T-helper 2 cell treated with Interferon-gamma antibody and Interleukin-4, amounts not matched to agents 5 μg/mL and 100 μg/mL, for 36 hours (primary cell): Measurements from ENCODE around the gene PNPLA6.
A peak's percentile ranks its signal among the peaks of the same experiment; 100 is the strongest.

Experiments used
- DNase-seq: peaks from one replicate; pipeline ENCODE4 v3.0.0; 2021; ENCODE audit warnings: low spot score
- H3K27ac Mint-ChIP-seq: one replicate; pipeline ENCODE4 v1.8.0; 2021; ENCODE audit warnings: mild to moderate bottlenecking, mixed read lengths
- H3K27me3 Mint-ChIP-seq: one replicate; pipeline ENCODE4 v1.8.0; 2021; ENCODE audit warnings: low read depth, mixed read lengths
- H3K36me3 Mint-ChIP-seq: one replicate; pipeline ENCODE4 v1.8.0; 2021; ENCODE audit warnings: low read depth, mixed read lengths
- H3K4me1 Mint-ChIP-seq: one replicate; pipeline ENCODE4 v1.8.0; 2021; ENCODE audit warnings: low read depth, mixed read lengths
- H3K4me3 Mint-ChIP-seq: one replicate; pipeline ENCODE4 v1.8.0; 2022; ENCODE audit warnings: mild to moderate bottlenecking, moderate library complexity, mixed read lengths
- H3K9me3 Mint-ChIP-seq: one replicate; pipeline ENCODE4 v1.8.0; 2021; ENCODE audit warnings: mixed read lengths

PNPLA6 gene

GRCh38 chr19:7535047-7535997 lies at the start of gene PNPLA6:
PNPLA6 (plus strand) TSS chr19:7535717; CDS start chr19:7535789, 72 bp downstream.
- peaks cover 13% of the 10 kb centered on the region for H3K4me1 Mint-ChIP-seq
- H3K27ac Mint-ChIP-seq, result peak within 1 kb of the TSS; percentile 86
- H3K36me3 Mint-ChIP-seq, result peaks cover 15% of the 10 kb centered on the region
- H3K4me3 Mint-ChIP-seq, result peak within 1 kb of the TSS; percentile 94
- no peaks in the 10 kb centered on the region for H3K27me3 Mint-ChIP-seq
- no peaks in the 10 kb centered on the region for H3K9me3 Mint-ChIP-seq
- peak; percentile 94 for DNase-seq

GRCh38 chr19:7486923-7487322 lies 48.6 kb upstream of the PNPLA6 start:
- Mint-ChIP-seq H3K4me3 (no peak overlapping the region), H3K36me3 (no peaks in the 10 kb centered on the region), H3K27ac (no peak overlapping the region), H3K27me3 (no peaks in the 10 kb centered on the region), H3K4me1 (peaks cover 14% of the 10 kb centered on the region), H3K9me3 (no peaks in the 10 kb centered on the region)
- no peak for DNase-seq

GRCh38 chr19:7488736-7489353 lies 46.7 kb upstream of the PNPLA6 start, which contains the start of gene PEX11G:
PEX11G (minus strand) TSS chr19:7489035; CDS start chr19:7489010, 25 bp downstream.
- H3K9me3 Mint-ChIP-seq, result no peaks in the 10 kb centered on the region
- peaks cover 20% of the 10 kb centered on the region for H3K4me1 Mint-ChIP-seq
- peak; percentile 92 for DNase-seq
- H3K27ac Mint-ChIP-seq, result peak within 1 kb of the TSS; percentile 82
- H3K27me3 Mint-ChIP-seq, result no peaks in the 10 kb centered on the region
- H3K4me3 Mint-ChIP-seq, result peak within 1 kb of the TSS; percentile 86
- no peaks in the 10 kb centered on the region for H3K36me3 Mint-ChIP-seq

- Mint-ChIP-seq H3K4me1 (peaks cover 20% of the 10 kb centered on the region), H3K27me3 (no peaks in the 10 kb centered on the region), H3K9me3 (no peaks in the 10 kb centered on the region), H3K36me3 (no peaks in the 10 kb centered on the region), H3K4me3 (peak overlapping the region; percentile 86), H3K27ac (peak overlapping the region; percentile 82)
- no peak for DNase-seq
Observed at GRCh38 chr19:7489609-7490044, 45.9 kb upstream of the PNPLA6 start.

GRCh38 chr19:7492142-7492541 lies 43.4 kb upstream of the PNPLA6 start:
- H3K36me3 Mint-ChIP-seq, result no peaks in the 10 kb centered on the region

GRCh38 chr19:7492558-7492957 lies 43.0 kb upstream of the PNPLA6 start:
- Mint-ChIP-seq H3K4me1 (peaks cover 21% of the 10 kb centered on the region), H3K27me3 (peaks cover 6% of the 10 kb centered on the region), H3K9me3 (no peaks in the 10 kb centered on the region), H3K4me3 (peak overlapping the region; percentile 14), H3K36me3 (no peaks in the 10 kb centered on the region), H3K27ac (peak overlapping the region; percentile 75)
- DNase-seq, result no peak

More at GRCh38 chr19:7492142-7492541, 43.4 kb upstream of the PNPLA6 start:
- peak; percentile 85 for DNase-seq
- peak overlapping the region; percentile 75 for H3K27ac Mint-ChIP-seq
- H3K9me3 Mint-ChIP-seq, result no peaks in the 10 kb centered on the region
- no peak overlapping the region for H3K4me3 Mint-ChIP-seq
- peaks cover 21% of the 10 kb centered on the region for H3K4me1 Mint-ChIP-seq
- H3K27me3 Mint-ChIP-seq, result peaks cover 3% of the 10 kb centered on the region

- no peak for DNase-seq
- Mint-ChIP-seq H3K36me3 (no peaks in the 10 kb centered on the region), H3K27me3 (peaks cover 18% of the 10 kb centered on the region), H3K4me3 (no peak overlapping the region), H3K9me3 (no peaks in the 10 kb centered on the region), H3K27ac (no peak overlapping the region), H3K4me1 (peaks cover 15% of the 10 kb centered on the region)
Observed at GRCh38 chr19:7494416-7495098, 41.0 kb upstream of the PNPLA6 start.

GRCh38 chr19:7497292-7497691 lies 38.2 kb upstream of the PNPLA6 start:
- Mint-ChIP-seq H3K27ac (no peak overlapping the region), H3K4me1 (peaks cover 7% of the 10 kb centered on the region), H3K27me3 (peaks cover 32% of the 10 kb centered on the region), H3K9me3 (no peaks in the 10 kb centered on the region), H3K4me3 (no peak overlapping the region), H3K36me3 (no peaks in the 10 kb centered on the region)
- DNase-seq, result no peak

- no peaks in the 10 kb centered on the region for H3K9me3 Mint-ChIP-seq
- H3K27me3 Mint-ChIP-seq, result peaks cover 48% of the 10 kb centered on the region
- DNase-seq, result peak; percentile 77
- H3K27ac Mint-ChIP-seq, result no peak overlapping the region
- no peaks in the 10 kb centered on the region for H3K36me3 Mint-ChIP-seq
- peaks cover 1% of the 10 kb centered on the region for H3K4me1 Mint-ChIP-seq
- peak overlapping the region; percentile 36 for H3K4me3 Mint-ChIP-seq
Observed at GRCh38 chr19:7500811-7501450, 34.6 kb upstream of the PNPLA6 start.

- H3K27ac Mint-ChIP-seq, result no peak overlapping the region
- H3K9me3 Mint-ChIP-seq, result no peaks in the 10 kb centered on the region
- no peak overlapping the region for H3K4me3 Mint-ChIP-seq
- peaks cover 2% of the 10 kb centered on the region for H3K4me1 Mint-ChIP-seq
- DNase-seq, result no peak
- peaks cover 45% of the 10 kb centered on the region for H3K27me3 Mint-ChIP-seq
- no peaks in the 10 kb centered on the region for H3K36me3 Mint-ChIP-seq
Observed at GRCh38 chr19:7502552-7502951, 33.0 kb upstream of the PNPLA6 start.

- DNase-seq, result no peak
- H3K27ac Mint-ChIP-seq, result no peak overlapping the region
- H3K36me3 Mint-ChIP-seq, result no peaks in the 10 kb centered on the region
- H3K4me3 Mint-ChIP-seq, result no peak overlapping the region
- H3K4me1 Mint-ChIP-seq, result peaks cover 2% of the 10 kb centered on the region
- no peaks in the 10 kb centered on the region for H3K9me3 Mint-ChIP-seq
- H3K27me3 Mint-ChIP-seq, result peaks cover 31% of the 10 kb centered on the region
Observed at GRCh38 chr19:7504684-7505083, 30.8 kb upstream of the PNPLA6 start.

- H3K27me3 Mint-ChIP-seq, result peaks cover 28% of the 10 kb centered on the region
- no peak overlapping the region for H3K4me3 Mint-ChIP-seq
Observed at GRCh38 chr19:7505288-7505681, 30.2 kb upstream of the PNPLA6 start.

GRCh38 chr19:7505682-7506384 lies 29.7 kb upstream of the PNPLA6 start:
- peaks cover 2% of the 10 kb centered on the region for H3K4me1 Mint-ChIP-seq
- no peak overlapping the region for H3K27ac Mint-ChIP-seq
- peaks cover 28% of the 10 kb centered on the region for H3K27me3 Mint-ChIP-seq
- H3K4me3 Mint-ChIP-seq, result peak overlapping the region; percentile 12
- H3K36me3 Mint-ChIP-seq, result no peaks in the 10 kb centered on the region
- DNase-seq, result no peak
- no peaks in the 10 kb centered on the region for H3K9me3 Mint-ChIP-seq

More at GRCh38 chr19:7505288-7505681, 30.2 kb upstream of the PNPLA6 start:
- Mint-ChIP-seq H3K9me3 (no peaks in the 10 kb centered on the region), H3K36me3 (no peaks in the 10 kb centered on the region), H3K4me1 (peaks cover 2% of the 10 kb centered on the region), H3K27ac (no peak overlapping the region)
- DNase-seq, result no peak
